ENCODE data around the gene ORM2. TPM values are rescaled to one million over a fixed set of nuclear protein-coding genes. Genes with fewer than 3 reads are reported as not detected.
"Not testable (repeated sequence)": the region's sequence is repeated elsewhere in the genome, so short reads cannot be mapped to it uniquely, and the experiment has no call there.

Gene ORM2
- total RNA-seq, 2 donors from 2014 or later: not detected

GRCh38 chr9:114315723-114316363 is 13.8 kb upstream of the ORM2 start:
- no peak overlapping the region for H3K27ac Mint-ChIP-seq

DNA sequence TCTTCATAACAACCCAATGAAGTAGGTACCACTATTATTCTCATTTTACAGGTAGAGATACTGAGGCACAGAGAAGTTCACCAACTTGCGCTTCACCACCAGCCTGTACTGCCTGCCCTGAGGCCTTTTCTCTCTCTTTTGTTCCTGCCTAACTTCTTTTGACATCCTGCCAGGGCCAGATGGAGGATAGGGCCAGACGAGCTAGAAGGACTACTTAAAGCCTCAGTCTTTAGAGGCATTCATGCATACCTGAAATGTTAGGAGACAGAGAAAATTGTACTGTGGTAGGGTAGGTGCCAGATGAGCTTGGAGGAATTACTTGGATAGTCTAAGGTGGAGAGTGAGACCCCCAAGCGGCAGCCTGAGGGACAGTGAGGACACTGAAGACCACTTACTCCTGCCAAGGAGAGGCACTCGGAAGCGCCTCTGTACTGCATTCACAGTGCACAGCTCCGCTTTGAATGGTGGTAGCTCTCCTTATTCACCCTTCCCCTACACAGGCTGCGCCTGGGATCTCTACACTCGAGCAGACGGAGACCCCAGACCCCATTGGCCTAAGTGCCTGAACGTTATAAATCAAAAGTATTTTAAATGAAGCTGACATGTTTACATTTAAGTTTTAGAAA is 13.0 kb upstream of the ORM2 start:
- H3K9me3 Mint-ChIP-seq: no peaks in the 10 kb centered on the region
- peaks cover 3% of the 10 kb centered on the region for H3K4me1 Mint-ChIP-seq
- no peak overlapping the region for H3K4me3 Mint-ChIP-seq
- no peak overlapping the region for H3K27ac Mint-ChIP-seq
- H3K27me3 Mint-ChIP-seq: peaks cover 12% of the 10 kb centered on the region
- H3K36me3 Mint-ChIP-seq (ENCODE audit: low read depth): no peaks in the 10 kb centered on the region
- ATAC-seq (replicated peaks): no peak

More at GRCh38 chr9:114315723-114316363, 13.8 kb upstream of the ORM2 start:
- Mint-ChIP-seq H3K9me3 (no peaks in the 10 kb centered on the region), H3K4me1 (no peaks in the 10 kb centered on the region), H3K36me3 (ENCODE audit: low read depth) (no peaks in the 10 kb centered on the region), H3K27me3 (peaks cover 12% of the 10 kb centered on the region), H3K4me3 (no peak overlapping the region)
- ATAC-seq (replicated peaks): no peak

- Mint-ChIP-seq H3K9me3 (no peaks in the 10 kb centered on the region), H3K4me3 (no peak overlapping the region), H3K27ac (no peak overlapping the region), H3K27me3 (peaks cover 12% of the 10 kb centered on the region), H3K4me1 (peaks cover 8% of the 10 kb centered on the region), H3K36me3 (ENCODE audit: low read depth) (no peaks in the 10 kb centered on the region)
- no peak for ATAC-seq (replicated peaks)
These were observed 11.9 kb upstream of the ORM2 start for GRCh38 chr9:114317665-114318357.

- Mint-ChIP-seq H3K27me3 (peaks cover 12% of the 10 kb centered on the region), H3K4me1 (peaks cover 8% of the 10 kb centered on the region), H3K9me3 (no peaks in the 10 kb centered on the region), H3K36me3 (ENCODE audit: low read depth) (no peaks in the 10 kb centered on the region), H3K27ac (no peak overlapping the region), H3K4me3 (no peak overlapping the region)
- ATAC-seq (replicated peaks): no peak
These were observed 11.3 kb upstream of the ORM2 start for GRCh38 chr9:114318416-114318815.

GRCh38 chr9:114319147-114319546 is 10.5 kb upstream of the ORM2 start:
- Mint-ChIP-seq H3K36me3 (ENCODE audit: low read depth) (no peaks in the 10 kb centered on the region), H3K27me3 (peaks cover 12% of the 10 kb centered on the region), H3K4me3 (no peak overlapping the region), H3K27ac (no peak overlapping the region), H3K9me3 (no peaks in the 10 kb centered on the region), H3K4me1 (peaks cover 8% of the 10 kb centered on the region)
- no peak for ATAC-seq (replicated peaks)

GRCh38 chr9:114320710-114321109 is 9.0 kb upstream of the ORM2 start:
- H3K27ac Mint-ChIP-seq; H3K4me1 Mint-ChIP-seq; H3K4me3 Mint-ChIP-seq; H3K36me3 Mint-ChIP-seq (ENCODE audit: low read depth); H3K9me3 Mint-ChIP-seq: not testable (repeated sequence)
- ATAC-seq (replicated peaks): peak; percentile 69
- peaks cover 12% of the 10 kb centered on the region for H3K27me3 Mint-ChIP-seq

DNA sequence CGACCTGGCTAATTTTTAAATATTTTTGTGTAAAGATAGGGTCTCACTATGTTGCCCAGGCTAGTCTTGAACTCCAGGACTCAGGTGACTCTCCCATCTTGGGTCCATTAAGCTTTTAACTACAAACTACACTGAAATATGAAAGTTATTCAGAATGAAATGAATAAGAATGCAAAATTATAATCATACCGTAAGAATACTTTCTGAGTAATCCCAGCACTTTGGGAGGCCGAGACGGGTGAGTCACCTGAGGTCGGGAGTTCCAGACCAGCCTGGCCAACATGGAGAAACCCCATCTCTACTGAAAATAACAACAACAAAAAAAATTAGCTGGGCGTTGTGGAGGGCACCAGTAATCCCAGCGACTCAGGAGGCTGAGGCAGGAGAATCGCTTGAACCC is 7.9 kb upstream of the ORM2 start:
- ATAC-seq (replicated peaks): peak; percentile 85
- Mint-ChIP-seq H3K4me3 (peak overlapping the region; percentile 40), H3K27me3 (peaks cover 12% of the 10 kb centered on the region), H3K4me1 (peaks cover 8% of the 10 kb centered on the region), H3K27ac (peak overlapping the region; percentile 77), H3K36me3 (ENCODE audit: low read depth) (no peaks in the 10 kb centered on the region), H3K9me3 (no peaks in the 10 kb centered on the region)

GRCh38 chr9:114322160-114322818 is 7.4 kb upstream of the ORM2 start:
- H3K4me1 Mint-ChIP-seq: not testable (repeated sequence)
- peak; percentile 60 for ATAC-seq (replicated peaks)
- peak overlapping the region; percentile 40 for H3K4me3 Mint-ChIP-seq

GRCh38 chr9:114322831-114323531 is 6.7 kb upstream of the ORM2 start, which contains the start of gene ORM1:
ORM1 (plus strand) TSS chr9:114323098; CDS start chr9:114323134, 36 bp downstream.
- ATAC-seq (replicated peaks); H3K4me1 Mint-ChIP-seq; H3K9me3 Mint-ChIP-seq; H3K36me3 Mint-ChIP-seq (ENCODE audit: low read depth): not testable (repeated sequence)
- peak within 1 kb of the TSS; percentile 77 for H3K27ac Mint-ChIP-seq
- H3K27me3 Mint-ChIP-seq: peaks cover 12% of the 10 kb centered on the region
- H3K4me3 Mint-ChIP-seq: peak within 1 kb of the TSS; percentile 40

More at GRCh38 chr9:114322160-114322818, 7.4 kb upstream of the ORM2 start:
- Mint-ChIP-seq H3K27ac (peak overlapping the region; percentile 77), H3K27me3 (peaks cover 12% of the 10 kb centered on the region)
- not testable (repeated sequence) for H3K9me3 Mint-ChIP-seq; H3K36me3 Mint-ChIP-seq (ENCODE audit: low read depth)

- H3K36me3 Mint-ChIP-seq (ENCODE audit: low read depth); H3K27ac Mint-ChIP-seq; ATAC-seq (replicated peaks); H3K9me3 Mint-ChIP-seq; H3K4me1 Mint-ChIP-seq; H3K4me3 Mint-ChIP-seq; H3K27me3 Mint-ChIP-seq: not testable (repeated sequence)
These were observed 5.8 kb upstream of the ORM2 start for GRCh38 chr9:114323849-114324248.

GRCh38 chr9:114324492-114324891 is 5.2 kb upstream of the ORM2 start:
- no peak overlapping the region for H3K27ac Mint-ChIP-seq
- H3K4me1 Mint-ChIP-seq: peaks cover 8% of the 10 kb centered on the region
- no peak for ATAC-seq (replicated peaks)
- H3K4me3 Mint-ChIP-seq: no peak overlapping the region
- H3K9me3 Mint-ChIP-seq: no peaks in the 10 kb centered on the region
- no peaks in the 10 kb centered on the region for H3K36me3 Mint-ChIP-seq (ENCODE audit: low read depth)
- H3K27me3 Mint-ChIP-seq: peaks cover 3% of the 10 kb centered on the region

DNA sequence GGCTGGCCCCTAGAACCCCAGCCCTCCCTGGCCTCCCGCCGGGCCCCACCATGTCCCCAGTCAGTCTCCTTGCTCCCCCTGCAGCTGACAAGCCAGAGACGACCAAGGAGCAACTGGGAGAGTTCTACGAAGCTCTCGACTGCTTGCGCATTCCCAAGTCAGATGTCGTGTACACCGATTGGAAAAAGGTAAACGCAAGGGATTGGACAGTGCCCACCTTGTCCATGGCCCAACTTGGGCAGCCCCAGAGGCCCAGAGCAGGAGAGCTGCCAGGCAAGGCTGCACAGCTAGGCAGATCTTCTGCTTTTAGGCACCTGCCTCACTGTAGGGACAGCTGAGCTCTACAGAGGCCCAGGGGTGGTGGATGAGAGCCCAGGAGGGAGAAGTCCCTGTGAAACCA is 4.7 kb upstream of the ORM2 start:
- not testable (repeated sequence) for H3K27me3 Mint-ChIP-seq; H3K4me1 Mint-ChIP-seq; H3K9me3 Mint-ChIP-seq; ATAC-seq (replicated peaks); H3K27ac Mint-ChIP-seq; H3K36me3 Mint-ChIP-seq (ENCODE audit: low read depth); H3K4me3 Mint-ChIP-seq

GRCh38 chr9:114325684-114326254 is 3.9 kb upstream of the ORM2 start:
- not testable (repeated sequence) for H3K9me3 Mint-ChIP-seq; ATAC-seq (replicated peaks); H3K4me1 Mint-ChIP-seq; H3K27me3 Mint-ChIP-seq; H3K27ac Mint-ChIP-seq; H3K4me3 Mint-ChIP-seq; H3K36me3 Mint-ChIP-seq (ENCODE audit: low read depth)

DNA sequence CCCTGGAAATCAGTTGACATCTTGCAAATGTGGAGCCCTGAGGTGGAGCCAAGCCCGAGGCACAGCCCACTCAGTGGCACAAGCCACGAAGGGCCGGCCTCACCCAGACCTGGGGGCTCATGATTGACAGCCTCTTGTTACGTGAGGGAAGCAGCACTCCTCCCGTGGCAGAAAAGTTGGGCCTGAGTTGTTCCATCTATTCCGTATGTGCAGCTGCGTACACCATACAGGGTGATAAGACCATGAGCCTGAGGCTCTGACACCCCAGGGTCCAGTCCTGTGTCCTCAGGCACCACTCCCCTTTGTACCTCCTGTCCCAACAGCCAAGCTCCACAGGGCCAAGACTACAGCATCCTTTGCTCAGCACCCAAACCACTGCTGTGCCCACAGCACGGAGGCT is 1.9 kb upstream of the ORM2 start:
- Mint-ChIP-seq H3K4me3 (no peak overlapping the region), H3K27ac (no peak overlapping the region), H3K4me1 (no peaks in the 10 kb centered on the region), H3K27me3 (no peaks in the 10 kb centered on the region), H3K36me3 (ENCODE audit: low read depth) (no peaks in the 10 kb centered on the region), H3K9me3 (no peaks in the 10 kb centered on the region)
- ATAC-seq (replicated peaks): no peak

All from activated T-helper 17 cell treated with anti-CD3 and anti-CD28 coated beads, Interleukin-2, amount 50 U/mL, for 72 hours (primary cell).